Trophoblast cell (in vitro differentiated cells and primary cell): ENCODE results near the gene NLRP5.
"Not testable (repeated sequence)": the region's sequence is repeated elsewhere in the genome, so short reads cannot be mapped to it uniquely, and the experiment has no call there.

Source experiments
- DNase-seq, 2 donors: peaks; one replicate each; pipeline ENCODE4 v3.0.0-alpha.2; 2016
- H2AFZ ChIP-seq: 2 replicates; pipeline ENCODE4 v1.6.1; 2013; ENCODE audit warnings: low read length, moderate library complexity, mild to moderate bottlenecking; ENCODE audit not compliant: insufficient read depth, poor library complexity
- H2AK5ac ChIP-seq: 2 replicates; pipeline ENCODE4 v1.6.1; 2013; ENCODE audit warnings: mild to moderate bottlenecking, low read length
- H2BK120ac ChIP-seq: 2 replicates; pipeline ENCODE4 v1.6.1; 2013; ENCODE audit warnings: low read length, mild to moderate bottlenecking, moderate library complexity; ENCODE audit not compliant: insufficient read depth, poor library complexity
- H2BK12ac ChIP-seq: 2 replicates; pipeline ENCODE4 v1.6.1; 2013; ENCODE audit warnings: mild to moderate bottlenecking, low read length, moderate library complexity
- H2BK5ac ChIP-seq: 2 replicates; pipeline ENCODE4 v1.6.1; 2013; ENCODE audit warnings: low read length, low read depth, moderate library complexity, mild to moderate bottlenecking; ENCODE audit not compliant: poor library complexity
- H3K14ac ChIP-seq: 2 replicates; pipeline ENCODE4 v1.6.1; 2013; ENCODE audit warnings: mild to moderate bottlenecking, low read length
- H3K18ac ChIP-seq: 2 replicates; pipeline ENCODE4 v1.6.1; 2013; ENCODE audit warnings: mild to moderate bottlenecking, low read length
- H3K23ac ChIP-seq: 2 replicates; pipeline ENCODE4 v1.6.1; 2013; ENCODE audit warnings: low read length
- H3K27ac ChIP-seq: 2 replicates; pipeline ENCODE4 v1.5.1; 2013; ENCODE audit warnings: low read depth, mild to moderate bottlenecking, inconsistent platforms, low read length, moderate library complexity
- H3K27me3 ChIP-seq: 2 replicates; pipeline ENCODE4 v1.6.1; 2013; ENCODE audit warnings: inconsistent platforms, mild to moderate bottlenecking, low read length, moderate library complexity; ENCODE audit not compliant: insufficient read depth
- H3K36me3 ChIP-seq, 2 experiments: 1 replicate in 1 of 2; 2 replicates in 1 of 2; pipeline ENCODE4 v1.6.1; 2013; ENCODE audit warnings: low read length in 2 of 2, mild to moderate bottlenecking in 2 of 2, moderate library complexity in 1 of 2; ENCODE audit not compliant: insufficient read depth in 2 of 2, control insufficient read depth in 1 of 2
- H3K4ac ChIP-seq: 2 replicates; pipeline ENCODE4 v1.6.1; 2013; ENCODE audit warnings: low read depth, mild to moderate bottlenecking, low read length, moderate library complexity
- H3K4me1 ChIP-seq, 2 experiments: 1 replicate in 1 of 2; 2 replicates in 1 of 2; pipeline ENCODE4 v1.6.1; 2013; ENCODE audit warnings: low read length in 2 of 2, mild to moderate bottlenecking in 2 of 2, moderate library complexity in 1 of 2; ENCODE audit not compliant: insufficient read depth in 2 of 2, control insufficient read depth in 1 of 2
- H3K4me2 ChIP-seq: 2 replicates; pipeline ENCODE4 v1.6.1; 2013; ENCODE audit warnings: inconsistent platforms, mild to moderate bottlenecking, low read length, moderate library complexity
- H3K4me3 ChIP-seq: 2 replicates; pipeline ENCODE4 v1.5.1; 2013; ENCODE audit warnings: mild to moderate bottlenecking, low read depth, low read length, inconsistent platforms
- H3K79me1 ChIP-seq: one replicate; pipeline ENCODE4 v1.6.1; 2013; ENCODE audit warnings: low read length
- H3K79me2 ChIP-seq: 2 replicates; pipeline ENCODE4 v1.6.1; 2013; ENCODE audit warnings: low read length, mild to moderate bottlenecking; ENCODE audit not compliant: control insufficient read depth, insufficient read depth, poor library complexity
- H3K9ac ChIP-seq: 2 replicates; pipeline ENCODE4 v1.6.1; 2013; ENCODE audit warnings: mild to moderate bottlenecking, low read length
- H3K9me3 ChIP-seq: 2 replicates; pipeline ENCODE4 v1.6.1; 2013; ENCODE audit warnings: low read depth, mild to moderate bottlenecking, control low read depth, inconsistent platforms, low read length; ENCODE audit not compliant: insufficient read depth
- H4K12ac ChIP-seq: 2 replicates; pipeline ENCODE4 v1.6.1; 2013; ENCODE audit warnings: low read depth, mild to moderate bottlenecking, low read length, moderate library complexity
- H4K8ac ChIP-seq: 2 replicates; pipeline ENCODE4 v1.6.1; 2013; ENCODE audit warnings: low read depth, mild to moderate bottlenecking, low read length, moderate library complexity
- H4K91ac ChIP-seq: one replicate; pipeline ENCODE4 v1.6.1; 2013; ENCODE audit warnings: low read depth, mild to moderate bottlenecking, low read length, moderate library complexity
- WGBS: extraction: QIAGEN DNeasy Blood & Tissue Kit; methylation state at CpG from one replicate; pipeline ENCODE4 v1.1.7; 2013; ENCODE audit warnings: missing lambda C conversion rate; ENCODE audit not compliant: insufficient read length, insufficient coverage; ENCODE audit errors: extremely low coverage; 5-methylcytosine and 5-hydroxymethylcytosine counted together

The NLRP5 gene

GRCh38 chr19:56019325-56019724 lies 32.8 kb downstream of the NLRP5 start:
- H2AK5ac ChIP-seq, H3K4ac ChIP-seq, H3K14ac ChIP-seq, H3K36me3 ChIP-seq, H3K23ac ChIP-seq, H2AFZ ChIP-seq, H3K18ac ChIP-seq, H3K79me1 ChIP-seq, H3K27ac ChIP-seq, H3K4me3 ChIP-seq, H4K12ac ChIP-seq, H3K27me3 ChIP-seq, H4K8ac ChIP-seq, H3K9ac ChIP-seq, H3K79me2 ChIP-seq, H2BK12ac ChIP-seq, H4K91ac ChIP-seq, H2BK5ac ChIP-seq, H2BK120ac ChIP-seq, H3K4me1 ChIP-seq, DNase-seq, H3K4me2 ChIP-seq: not testable (repeated sequence)
- H3K9me3 ChIP-seq, result peaks cover 16% of the 10 kb centered on the region
- no CpG with 5 or more reads among the region's 2 CpGs for WGBS

DNA sequence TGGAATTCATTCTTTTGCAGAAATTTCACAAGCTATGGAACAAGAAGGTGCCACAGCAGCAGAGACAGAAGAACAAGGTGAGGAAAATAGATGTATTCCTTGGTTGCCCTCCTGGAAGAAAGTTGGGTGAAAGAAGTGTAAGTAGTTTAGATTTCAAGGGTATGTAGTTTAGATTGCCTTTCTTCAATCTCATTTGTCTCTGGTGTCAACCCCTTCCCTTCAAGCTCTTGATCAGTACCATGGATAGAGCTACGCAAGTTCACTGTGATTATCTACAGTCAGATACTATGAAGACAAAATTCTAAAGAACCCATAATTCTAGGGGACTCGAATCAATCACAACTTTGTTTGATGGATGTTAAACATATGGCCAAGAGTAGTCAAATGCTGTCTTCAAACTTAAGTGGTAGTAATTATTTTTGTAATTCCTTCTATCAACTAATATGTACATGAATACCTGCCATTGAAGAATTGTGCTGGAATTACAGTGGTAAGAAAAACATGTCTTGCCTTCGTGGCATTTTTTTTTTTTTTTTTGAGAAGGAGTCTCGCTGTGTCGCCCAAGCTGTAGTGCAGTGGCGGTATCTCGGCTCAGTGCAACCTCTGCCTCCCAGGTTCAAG lies 33.9 kb downstream of the NLRP5 start:
- H2BK12ac ChIP-seq, DNase-seq, H2AK5ac ChIP-seq, H4K91ac ChIP-seq, H3K4ac ChIP-seq, H3K9ac ChIP-seq, H3K27me3 ChIP-seq, H2BK120ac ChIP-seq, H2BK5ac ChIP-seq, H3K14ac ChIP-seq, H3K27ac ChIP-seq, H3K4me3 ChIP-seq, H3K4me1 ChIP-seq, H3K79me2 ChIP-seq, H4K12ac ChIP-seq, H3K36me3 ChIP-seq, H3K79me1 ChIP-seq, H3K4me2 ChIP-seq, H3K23ac ChIP-seq, H2AFZ ChIP-seq, H3K18ac ChIP-seq, H4K8ac ChIP-seq: not testable (repeated sequence)
- H3K9me3 ChIP-seq, result peaks cover 21% of the 10 kb centered on the region
- WGBS, result no CpG with 5 or more reads among the region's 7 CpGs

DNA sequence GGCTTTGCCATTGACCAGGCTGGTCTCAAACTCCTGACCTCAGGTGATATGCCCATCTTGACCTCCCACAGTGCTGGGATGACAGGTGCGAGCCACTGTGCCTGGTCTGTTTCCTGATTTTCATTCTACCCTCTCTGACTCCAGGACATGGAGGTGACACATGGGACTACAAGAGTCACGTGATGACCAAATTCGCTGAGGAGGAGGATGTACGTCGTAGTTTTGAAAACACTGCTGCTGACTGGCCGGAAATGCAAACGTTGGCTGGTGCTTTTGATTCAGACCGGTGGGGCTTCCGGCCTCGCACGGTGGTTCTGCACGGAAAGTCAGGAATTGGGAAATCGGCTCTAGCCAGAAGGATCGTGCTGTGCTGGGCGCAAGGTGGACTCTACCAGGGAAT lies 40.2 kb downstream of the NLRP5 start:
- Histone ChIP-seq H3K14ac (no peak overlapping the region), H4K91ac (no peak overlapping the region), H3K4me2 (no peak overlapping the region), H3K27me3 (no peaks in the 10 kb centered on the region), H3K79me1 (no peaks in the 10 kb centered on the region), H2BK120ac (no peak overlapping the region), H3K79me2 (no peaks in the 10 kb centered on the region), H2AK5ac (no peak overlapping the region), H3K23ac (no peak overlapping the region), H4K12ac (no peak overlapping the region), H3K4me1 (no peaks in the 10 kb centered on the region), H3K9me3 (peaks cover 49% of the 10 kb centered on the region), H2BK12ac (no peak overlapping the region), H3K9ac (no peak overlapping the region), H3K4me3 (no peak overlapping the region), H3K18ac (no peak overlapping the region), H3K4ac (no peak overlapping the region), H3K27ac (no peak overlapping the region), H3K36me3 (no peaks in the 10 kb centered on the region), H2AFZ (no peak overlapping the region), H2BK5ac (no peak overlapping the region), H4K8ac (no peak overlapping the region)
- DNase-seq, result no peak
- WGBS, result no CpG with 5 or more reads among the region's 15 CpGs

- H3K9me3 ChIP-seq, result peaks cover 27% of the 10 kb centered on the region
- no peak overlapping the region for H3K4me2 ChIP-seq
- H4K91ac ChIP-seq, result no peak overlapping the region
- no peak overlapping the region for H2AFZ ChIP-seq
- no CpG with 5 or more reads among the region's 18 CpGs for WGBS
- H3K18ac ChIP-seq, result no peak overlapping the region
- no peak overlapping the region for H2BK5ac ChIP-seq
- no peak overlapping the region for H3K9ac ChIP-seq
- no peaks in the 10 kb centered on the region for H3K79me1 ChIP-seq
- H3K23ac ChIP-seq, result no peak overlapping the region
- H3K27ac ChIP-seq, result no peak overlapping the region
- H4K8ac ChIP-seq, result no peak overlapping the region
- H3K14ac ChIP-seq, result no peak overlapping the region
- H3K27me3 ChIP-seq, result no peaks in the 10 kb centered on the region
- H4K12ac ChIP-seq, result no peak overlapping the region
- H2BK120ac ChIP-seq, result no peak overlapping the region
- no peaks in the 10 kb centered on the region for H3K4me1 ChIP-seq
- no peaks in the 10 kb centered on the region for H3K36me3 ChIP-seq
- H3K4me3 ChIP-seq, result no peak overlapping the region
- H2BK12ac ChIP-seq, result no peak overlapping the region
- no peak overlapping the region for H2AK5ac ChIP-seq
- no peaks in the 10 kb centered on the region for H3K79me2 ChIP-seq
- DNase-seq, result no peak
- no peak overlapping the region for H3K4ac ChIP-seq
These were observed 67.0 kb downstream of the NLRP5 start for GRCh38 chr19:56053596-56053995.
